Cardiac muscle cell (in vitro differentiated cells and primary cell): Measurements from ENCODE around the gene MBNL1. TPM values are rescaled to one million over a fixed set of nuclear protein-coding genes. Genes with fewer than 3 reads are reported as not detected.

Experiments used
- DNase-seq, 2 donors: peaks; one replicate each; pipeline versions ENCODE4 v3.0.0 to v3.0.0-alpha.2; 2010 to 2017; ENCODE audit warnings: low read depth in 1 of 2, low spot score in 1 of 2
- H3K27ac ChIP-seq: fragments of 200-600 bp; sonication (generic); 2 replicates; pipeline ENCODE4 v1.5.1; 2016
- H3K27me3 ChIP-seq: fragments of 200-600 bp; sonication (generic); 2 replicates; pipeline ENCODE4 v1.6.0; 2016; ENCODE audit warnings: control low read depth
- H3K36me3 ChIP-seq: fragments of 200-600 bp; sonication (generic); 2 replicates; pipeline ENCODE4 v1.5.1; 2016; ENCODE audit warnings: control low read depth
- H3K4me1 ChIP-seq: fragments of 200-600 bp; sonication (generic); 2 replicates; pipeline ENCODE4 v1.8.1; 2017; ENCODE audit warnings: low read depth, mild to moderate bottlenecking, mixed run types
- H3K4me3 ChIP-seq: fragments of 200-600 bp; sonication (generic); 2 replicates; pipeline ENCODE4 v1.5.1; 2016; ENCODE audit warnings: mild to moderate bottlenecking
- H3K9me3 ChIP-seq: fragments of 200-600 bp; sonication (generic); 2 replicates; pipeline ENCODE4 v1.5.1; 2017; ENCODE audit warnings: low read depth, mild to moderate bottlenecking, control low read depth
- polyA plus RNA-seq: library from polyadenylated mRNA; unstranded; fragments of >200 nt; fragmentation: Nextera tagmentation; extraction: Ambion mirVana; gene quantifications from 2 replicates; pipeline ENCODE4 v1.2.1, GENCODE V29; 2016
- total RNA-seq: library from RNA; depleted of rRNA; stranded (reverse); fragments of >200 nt; gene quantifications from 2 replicates; pipeline ENCODE4 v1.2.3, GENCODE V29; 2016
- TF ChIP-seq, protein P1 (sequence below): IDR thresholded peaks from 2 replicates; pipeline ENCODE4 v1.5.1; 2012; ENCODE audit warnings: low read depth, mild to moderate bottlenecking, low read length

The MBNL1 gene
- total and polyA plus RNA-seq, 2 experiments from 2014 or later: 18.1 to 75.1 TPM

DNA sequence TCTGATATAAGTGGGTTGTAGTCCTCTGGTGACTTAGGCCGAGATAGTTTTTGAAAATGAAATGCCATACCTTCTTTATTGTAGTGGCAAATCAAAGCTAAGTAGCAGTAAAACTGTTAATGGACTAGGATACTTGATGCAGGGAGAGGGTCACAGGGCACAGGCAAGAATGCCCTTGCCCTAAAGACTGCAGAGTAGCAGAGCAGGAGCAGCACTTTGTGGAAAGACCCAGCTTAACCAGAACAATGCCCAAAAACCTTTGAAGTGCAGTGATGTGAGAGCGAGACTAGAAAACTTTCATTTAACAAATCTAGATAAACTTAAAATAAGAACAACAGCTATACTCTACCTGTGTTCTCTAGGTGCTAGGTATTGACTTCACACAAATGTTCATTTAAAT lies 121.9 kb downstream of the MBNL1 start:
- peaks cover 27% of the 10 kb centered on the region for H3K4me1 ChIP-seq
- no peak overlapping the region for H3K4me3 ChIP-seq
- TF ChIP-seq, protein P1, sequence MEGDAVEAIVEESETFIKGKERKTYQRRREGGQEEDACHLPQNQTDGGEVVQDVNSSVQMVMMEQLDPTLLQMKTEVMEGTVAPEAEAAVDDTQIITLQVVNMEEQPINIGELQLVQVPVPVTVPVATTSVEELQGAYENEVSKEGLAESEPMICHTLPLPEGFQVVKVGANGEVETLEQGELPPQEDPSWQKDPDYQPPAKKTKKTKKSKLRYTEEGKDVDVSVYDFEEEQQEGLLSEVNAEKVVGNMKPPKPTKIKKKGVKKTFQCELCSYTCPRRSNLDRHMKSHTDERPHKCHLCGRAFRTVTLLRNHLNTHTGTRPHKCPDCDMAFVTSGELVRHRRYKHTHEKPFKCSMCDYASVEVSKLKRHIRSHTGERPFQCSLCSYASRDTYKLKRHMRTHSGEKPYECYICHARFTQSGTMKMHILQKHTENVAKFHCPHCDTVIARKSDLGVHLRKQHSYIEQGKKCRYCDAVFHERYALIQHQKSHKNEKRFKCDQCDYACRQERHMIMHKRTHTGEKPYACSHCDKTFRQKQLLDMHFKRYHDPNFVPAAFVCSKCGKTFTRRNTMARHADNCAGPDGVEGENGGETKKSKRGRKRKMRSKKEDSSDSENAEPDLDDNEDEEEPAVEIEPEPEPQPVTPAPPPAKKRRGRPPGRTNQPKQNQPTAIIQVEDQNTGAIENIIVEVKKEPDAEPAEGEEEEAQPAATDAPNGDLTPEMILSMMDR: no peak
- DNase-seq: no peak
- no peak overlapping the region for H3K27ac ChIP-seq
- no peaks in the 10 kb centered on the region for H3K9me3 ChIP-seq
- no peaks in the 10 kb centered on the region for H3K36me3 ChIP-seq
- no peaks in the 10 kb centered on the region for H3K27me3 ChIP-seq

DNA sequence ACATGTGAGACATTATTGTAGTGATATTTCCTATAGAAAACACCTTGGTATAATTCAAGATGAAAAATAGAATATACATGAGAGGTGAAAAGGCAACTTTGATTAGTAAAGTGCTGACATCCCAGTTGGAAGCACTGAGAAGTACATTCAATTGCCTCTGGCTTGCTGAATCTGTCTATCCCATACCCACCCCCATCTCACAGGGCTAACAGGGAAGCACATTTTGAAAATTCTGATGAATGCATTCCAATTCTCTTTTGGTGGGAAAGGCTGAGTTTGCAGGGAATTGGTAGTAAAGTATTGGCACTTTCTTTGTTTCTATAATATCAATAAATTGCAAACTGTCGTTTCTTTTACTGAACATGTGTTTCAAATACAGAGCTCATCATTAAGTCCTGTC lies 122.9 kb downstream of the MBNL1 start:
- no peaks in the 10 kb centered on the region for H3K36me3 ChIP-seq

DNA sequence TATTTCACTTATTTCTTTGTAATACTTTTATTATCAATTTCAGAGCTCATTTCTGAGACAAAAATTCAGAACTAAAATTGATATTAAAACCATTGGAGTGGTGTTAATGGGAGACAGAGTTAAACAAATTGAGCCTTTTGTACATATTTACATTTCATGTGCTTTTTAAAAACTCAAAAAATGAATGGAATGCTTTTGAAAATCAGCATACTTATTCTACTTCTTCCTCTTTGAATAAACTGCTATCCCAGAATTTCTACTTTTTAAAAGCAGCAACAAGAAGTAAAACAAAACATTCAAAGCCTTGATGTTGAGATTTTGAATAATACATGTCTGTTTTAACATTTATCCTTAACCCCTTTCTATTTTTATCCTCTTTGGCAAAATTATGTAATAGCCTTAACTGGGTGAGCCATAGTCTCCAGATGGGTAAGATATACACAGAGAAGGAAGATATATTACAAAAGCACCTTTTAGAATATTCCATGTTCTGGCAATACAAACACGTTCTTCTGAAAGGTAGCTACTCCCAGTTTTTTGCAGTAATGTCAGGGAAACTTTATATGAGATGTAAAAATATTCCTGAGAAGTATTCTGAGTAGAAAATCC lies 123.6 kb downstream of the MBNL1 start:
- H3K27me3 ChIP-seq: no peaks in the 10 kb centered on the region
- no peak for DNase-seq
- no peaks in the 10 kb centered on the region for H3K36me3 ChIP-seq
- H3K4me3 ChIP-seq: no peak overlapping the region
- H3K4me1 ChIP-seq: peaks cover 11% of the 10 kb centered on the region
- no peak overlapping the region for H3K27ac ChIP-seq
- TF ChIP-seq, protein P1: no peak
- no peaks in the 10 kb centered on the region for H3K9me3 ChIP-seq

More for the DNA sequence above, 122.9 kb downstream of the MBNL1 start:
- DNase-seq: no peak
- TF ChIP-seq, protein P1: no peak
- H3K4me3 ChIP-seq: no peak overlapping the region
- peaks cover 18% of the 10 kb centered on the region for H3K4me1 ChIP-seq
- no peaks in the 10 kb centered on the region for H3K27me3 ChIP-seq
- H3K9me3 ChIP-seq: no peaks in the 10 kb centered on the region
- no peak overlapping the region for H3K27ac ChIP-seq

DNA sequence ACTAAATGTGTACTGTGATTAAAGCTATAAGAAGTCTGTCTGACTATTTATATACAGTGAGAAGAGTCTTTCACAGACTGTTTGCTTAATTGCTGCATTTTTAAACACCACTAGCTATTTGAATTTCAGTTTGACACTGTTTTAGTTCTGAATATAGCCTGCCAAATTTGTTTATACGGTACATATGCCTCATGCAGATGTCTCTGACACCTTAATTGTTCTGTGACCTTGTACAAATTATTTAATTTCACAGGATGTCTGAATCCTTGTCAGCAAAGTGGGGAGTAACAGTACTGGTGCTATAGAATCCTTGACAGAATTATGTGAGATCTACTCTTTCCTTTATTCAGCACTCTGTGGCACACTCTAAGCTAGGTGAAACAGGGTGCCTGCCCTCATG lies 125.5 kb downstream of the MBNL1 start:
- DNase-seq: no peak
- H3K36me3 ChIP-seq: no peaks in the 10 kb centered on the region
- no peaks in the 10 kb centered on the region for H3K27me3 ChIP-seq
- H3K9me3 ChIP-seq: no peaks in the 10 kb centered on the region
- H3K27ac ChIP-seq: no peak overlapping the region
- TF ChIP-seq, protein P1: no peak
- H3K4me3 ChIP-seq: no peak overlapping the region
- H3K4me1 ChIP-seq: peaks cover 21% of the 10 kb centered on the region

DNA sequence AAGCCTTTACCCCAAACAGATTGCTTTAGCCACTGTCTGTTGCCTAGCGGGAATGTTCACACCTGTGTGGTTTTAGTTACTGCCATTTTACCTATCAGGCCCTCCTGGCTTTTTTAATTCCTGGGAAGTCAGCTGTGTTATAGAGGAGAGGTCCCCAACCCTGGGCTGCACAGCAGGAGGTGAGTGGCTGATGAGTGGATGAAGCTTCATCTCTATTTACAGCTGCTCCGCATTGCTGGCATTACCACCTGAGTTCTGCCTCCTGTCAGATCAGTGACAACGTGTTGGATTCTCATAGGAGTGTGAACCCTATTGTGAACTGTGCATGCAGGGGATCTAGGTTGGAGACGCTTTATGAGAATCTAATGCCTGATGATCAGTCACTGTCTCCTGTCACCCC lies 127.0 kb downstream of the MBNL1 start:
- H3K27ac ChIP-seq: no peak overlapping the region
- TF ChIP-seq, protein P1: no peak

More for the DNA sequence above, 127.0 kb downstream of the MBNL1 start:
- Histone ChIP-seq H3K4me3 (no peak overlapping the region), H3K9me3 (no peaks in the 10 kb centered on the region), H3K27me3 (no peaks in the 10 kb centered on the region), H3K36me3 (no peaks in the 10 kb centered on the region), H3K4me1 (peaks cover 33% of the 10 kb centered on the region)
- DNase-seq: no peak
